8988T (cell line): Measurements from ENCODE around the gene FBXO15.
A peak's percentile ranks its signal among the peaks of the same experiment; 100 is the strongest.

Experiments
- DNase-seq: peaks from one replicate; pipeline ENCODE4 v3.0.0; 2011

Gene FBXO15

GRCh38 chr18:74110976-74111375 lies 36.7 kb downstream of the FBXO15 start:
- no peak for DNase-seq

GRCh38 chr18:74110149-74110548 lies 37.5 kb downstream of the FBXO15 start:
- no peak for DNase-seq

GRCh38 chr18:74108460-74108859 lies 39.2 kb downstream of the FBXO15 start:
- no peak for DNase-seq

GRCh38 chr18:74097803-74098202 lies 49.8 kb downstream of the FBXO15 start:
- no peak for DNase-seq

- no peak for DNase-seq
These were observed 54.7 kb downstream of the FBXO15 start for GRCh38 chr18:74092922-74093321.

- DNase-seq: no peak
These were observed 63.3 kb downstream of the FBXO15 start for GRCh38 chr18:74084184-74084855.

- no peak for DNase-seq
These were observed 64.1 kb downstream of the FBXO15 start for GRCh38 chr18:74083557-74083952.

- no peak for DNase-seq
These were observed 64.7 kb downstream of the FBXO15 start for GRCh38 chr18:74082742-74083556.

GRCh38 chr18:74081966-74082741 lies 65.5 kb downstream of the FBXO15 start:
- peak; percentile 54 for DNase-seq

- no peak for DNase-seq
These were observed 69.4 kb downstream of the FBXO15 start for GRCh38 chr18:74078257-74078656.

GRCh38 chr18:74074668-74075564 lies 72.7 kb downstream of the FBXO15 start:
- no peak for DNase-seq

GRCh38 chr18:74073957-74074667 lies 73.5 kb downstream of the FBXO15 start:
- no peak for DNase-seq

GRCh38 chr18:74069178-74070050 lies 78.2 kb downstream of the FBXO15 start:
- no peak for DNase-seq

GRCh38 chr18:74068296-74068695 lies 79.3 kb downstream of the FBXO15 start:
- no peak for DNase-seq

GRCh38 chr18:74066018-74066417 lies 81.6 kb downstream of the FBXO15 start:
- DNase-seq: no peak

- no peak for DNase-seq
These were observed 82.3 kb downstream of the FBXO15 start for GRCh38 chr18:74065366-74065765.

- DNase-seq: no peak
These were observed 83.1 kb downstream of the FBXO15 start for GRCh38 chr18:74064510-74064909.

- no peak for DNase-seq
These were observed 84.1 kb downstream of the FBXO15 start for GRCh38 chr18:74063557-74063956.

GRCh38 chr18:74063023-74063422 lies 84.6 kb downstream of the FBXO15 start:
- DNase-seq: no peak

- no peak for DNase-seq
These were observed 85.6 kb downstream of the FBXO15 start for GRCh38 chr18:74062037-74062436.

GRCh38 chr18:74060579-74060978 lies 87.1 kb downstream of the FBXO15 start:
- no peak for DNase-seq
